ENCODE measurements around the gene CHIC2. TPM values are rescaled to one million over a fixed set of nuclear protein-coding genes. Genes with fewer than 3 reads are reported as not detected.

Gene CHIC2
- total RNA-seq, 2 experiments from 2014 or later = 30.4 to 38.6 TPM

- Histone ChIP-seq H4K20me1 (ENCODE audit: insufficient read depth, low read length) (no peaks in the 10 kb centered on the region), H3K4me3 (ENCODE audit: low read depth, low read length, poor library complexity, severe bottlenecking) (no peak overlapping the region), H3K4me2 (ENCODE audit: low read length) (no peak overlapping the region), H3K79me2 (ENCODE audit: insufficient read depth, low read depth, low read length) (no peaks in the 10 kb centered on the region), H3K27ac (ENCODE audit: low read depth, low read length, poor library complexity, severe bottlenecking) (no peak overlapping the region), H3K9me2 (ENCODE audit: insufficient read depth, low read length) (no peaks in the 10 kb centered on the region), H3K36me3 (ENCODE audit: insufficient read depth, low read length) (no peaks in the 10 kb centered on the region), H3K9me3 (ENCODE audit: low read length) (no peaks in the 10 kb centered on the region), H3K4me1 (ENCODE audit: insufficient read depth, low read length, poor library complexity, severe bottlenecking) (peaks cover 34% of the 10 kb centered on the region), H2AFZ (ENCODE audit: low read length) (no peak overlapping the region)
- ChIA-PET CTCF (ENCODE audit: unreplicated experiment) (no interaction called here), POLR2A (no interaction called here)
- TF ChIP-seq EZH2phosphoT487 (IDR thresholded peaks at IDR 0.05; ENCODE audit: borderline replicate concordance, low read depth, low read length) (no peak), CTCF (conservative IDR thresholded peaks at IDR 0.05; ENCODE audit: low read length) (no peak)
- intact Hi-C loops (cut with micrococcal nuclease; ENCODE audit: unreplicated experiment) = no loop called here
- BruUV-seq (replicated peaks) = no TSS peak
- no peak for DNase-seq (ENCODE audit: low spot score)
Measured at GRCh38 chr4:54101190-54102041, 37.0 kb upstream of the CHIC2 start.

- Histone ChIP-seq H3K4me3 (ENCODE audit: low read depth, low read length, poor library complexity, severe bottlenecking) (no peak overlapping the region), H2AFZ (ENCODE audit: low read length) (no peak overlapping the region), H3K4me2 (ENCODE audit: low read length) (no peak overlapping the region), H3K9me2 (ENCODE audit: insufficient read depth, low read length) (no peaks in the 10 kb centered on the region), H3K79me2 (ENCODE audit: insufficient read depth, low read depth, low read length) (no peaks in the 10 kb centered on the region), H3K4me1 (ENCODE audit: insufficient read depth, low read length, poor library complexity, severe bottlenecking) (peaks cover 34% of the 10 kb centered on the region), H3K9me3 (ENCODE audit: low read length) (no peaks in the 10 kb centered on the region), H3K36me3 (ENCODE audit: insufficient read depth, low read length) (no peaks in the 10 kb centered on the region), H3K27ac (ENCODE audit: low read depth, low read length, poor library complexity, severe bottlenecking) (no peak overlapping the region), H4K20me1 (ENCODE audit: insufficient read depth, low read length) (no peaks in the 10 kb centered on the region)
- intact Hi-C loops (cut with micrococcal nuclease; ENCODE audit: unreplicated experiment) = no loop called here
- no TSS peak for BruUV-seq (replicated peaks)
- TF ChIP-seq CTCF (conservative IDR thresholded peaks at IDR 0.05; ENCODE audit: low read length) (no peak), EZH2phosphoT487 (IDR thresholded peaks at IDR 0.05; ENCODE audit: borderline replicate concordance, low read depth, low read length) (no peak)
- POLR2A ChIA-PET = interaction anchor here (1.1 kb wide), 1 partner anchor 10 kb away, joined by 5 read pairs; no protein-coding TSS in a partner anchor
- CTCF ChIA-PET (ENCODE audit: unreplicated experiment) = no interaction called here
- no peak for DNase-seq (ENCODE audit: low spot score)
Measured at GRCh38 chr4:54100595-54101189, 36.3 kb upstream of the CHIC2 start.
